GM23248 (cell line): ENCODE results near the gene PRPF38B. TPM values are rescaled to one million over a fixed set of nuclear protein-coding genes. Genes with fewer than 3 reads are reported as not detected.

Source experiments
- DNase-seq: peaks from one replicate; pipeline ENCODE4 v3.0.0-alpha.2; 2015
- H2AFZ ChIP-seq: fragments of 200-600 bp; sonication (generic); 2 replicates; pipeline ENCODE4 v1.6.1; 2016; ENCODE audit warnings: antibody characterized with exemption
- H3F3A ChIP-seq: fragments of 200-600 bp; sonication (generic); 2 replicates; pipeline ENCODE4 v1.6.1; 2016; ENCODE audit warnings: mild to moderate bottlenecking, antibody characterized with exemption, mixed run types; ENCODE audit not compliant: insufficient read depth
- H3K27ac ChIP-seq: fragments of 200-600 bp; sonication (generic); 2 replicates; pipeline ENCODE4 v1.5.1; 2016; ENCODE audit warnings: mild to moderate bottlenecking
- H3K27me3 ChIP-seq: fragments of 200-600 bp; sonication (generic); replicated peaks from 2 replicates; pipeline ENCODE4 v1.6.1; 2016; ENCODE audit warnings: mild to moderate bottlenecking; ENCODE audit not compliant: insufficient read depth
- H3K36me3 ChIP-seq: fragments of 200-600 bp; sonication (generic); 2 replicates; pipeline ENCODE4 v1.6.1; 2016; ENCODE audit warnings: low read depth, mild to moderate bottlenecking
- H3K4me1 ChIP-seq: fragments of 200-600 bp; sonication (generic); 2 replicates; pipeline ENCODE4 v1.6.1; 2016; ENCODE audit warnings: mild to moderate bottlenecking; ENCODE audit not compliant: insufficient read depth
- H3K4me2 ChIP-seq: fragments of 200-600 bp; sonication (generic); one replicate; pipeline ENCODE4 v1.6.1; 2016; ENCODE audit warnings: mild to moderate bottlenecking; ENCODE audit not compliant: unreplicated experiment
- H3K4me3 ChIP-seq: fragments of 200-600 bp; sonication (generic); 2 replicates; pipeline ENCODE4 v1.5.1; 2016; ENCODE audit warnings: mild to moderate bottlenecking
- H3K79me2 ChIP-seq: fragments of 200-600 bp; sonication (generic); 2 replicates; pipeline ENCODE4 v1.6.1; 2016; ENCODE audit warnings: mild to moderate bottlenecking; ENCODE audit not compliant: insufficient read depth
- H3K9ac ChIP-seq: fragments of 200-600 bp; sonication (generic); 2 replicates; pipeline ENCODE4 v1.6.1; 2016; ENCODE audit warnings: mild to moderate bottlenecking
- H3K9me2 ChIP-seq: fragments of 200-600 bp; sonication (generic); 2 replicates; pipeline ENCODE4 v1.6.1; 2016; ENCODE audit warnings: mixed run types, mild to moderate bottlenecking, moderate library complexity; ENCODE audit not compliant: insufficient read depth
- H3K9me3 ChIP-seq: fragments of 200-600 bp; sonication (generic); one replicate; pipeline ENCODE4 v1.6.1; 2017; ENCODE audit warnings: low read depth
- H4K20me1 ChIP-seq: fragments of 200-600 bp; sonication (generic); 2 replicates; pipeline ENCODE4 v1.6.0; 2016; ENCODE audit not compliant: insufficient read depth
- EZH2 ChIP-seq: fragments of 200-600 bp; sonication (generic); IDR thresholded peaks from 2 replicates; pipeline ENCODE4 v1.6.1; 2018; ENCODE audit warnings: antibody characterized with exemption, mild to moderate bottlenecking; ENCODE audit not compliant: insufficient read depth, poor library complexity, severe bottlenecking
- EZH2phosphoT487 ChIP-seq: fragments of 200-600 bp; sonication (generic); IDR thresholded peaks from 2 replicates; pipeline ENCODE4 v1.6.1; 2018; ENCODE audit warnings: antibody characterized with exemption, moderate library complexity, mild to moderate bottlenecking, low read depth; ENCODE audit not compliant: insufficient read depth
- WGBS, 2 experiments: methylation state at CpG; one replicate each; pipeline ENCODE4 v1.1.6; 2015 to 2017; ENCODE audit warnings: low lambda C conversion rate in 2 of 2, low coverage in 1 of 2; ENCODE audit errors: missing lambda C conversion rate in 2 of 2; 5-methylcytosine and 5-hydroxymethylcytosine counted together
- in situ Hi-C: fragments of 300-500 bp; cut with MboI; formaldehyde crosslinking; loops from 2 replicates; pipeline ENCODE4 v1.15.0; 2020
- polyA plus RNA-seq: library from polyadenylated mRNA; unstranded; fragments of >200 nt; fragmentation: Nextera tagmentation; extraction: Ambion mirVana; gene quantifications from 2 replicates; pipeline ENCODE4 v1.2.1, GENCODE V29; 2016
- total RNA-seq: library from RNA; depleted of rRNA; stranded (reverse); fragments of >200 nt; shearing (Covaris generic); gene quantifications from 2 replicates; pipeline ENCODE4 v1.2.3, GENCODE V29; 2014

PRPF38B gene
- total and polyA plus RNA-seq, 2 experiments from 2014 or later, result 10.9 to 25.6 TPM

DNA sequence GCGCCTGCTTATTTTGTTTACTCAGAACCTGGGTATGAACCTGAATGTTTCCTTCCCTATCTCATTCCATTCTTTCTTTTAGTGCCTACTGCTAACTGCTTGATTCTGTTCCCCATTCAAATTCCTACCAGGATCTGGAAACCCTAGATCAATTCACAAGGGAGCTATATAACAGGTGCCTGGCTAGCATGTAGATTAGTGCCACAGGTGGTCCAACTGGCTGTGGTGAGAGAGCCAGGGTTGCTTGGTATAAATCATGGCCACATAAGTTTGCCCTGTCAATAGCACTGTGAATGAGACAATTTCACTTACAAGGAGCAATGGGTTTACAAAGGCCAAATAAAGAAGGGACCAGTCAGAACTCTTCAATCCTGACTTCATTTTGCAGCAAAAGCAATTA, 6.6 kb upstream of the PRPF38B start:
- 84 to 86% methylated on average over 1 of the region's 1 CpG for WGBS, 2 experiments
- no peak overlapping the region for H3K4me2 ChIP-seq
- H3K27me3 ChIP-seq, result no peaks in the 10 kb centered on the region
- in situ Hi-C loops, result no loop called here
- no peak overlapping the region for H3K9ac ChIP-seq
- no peak overlapping the region for H3K27ac ChIP-seq
- TF ChIP-seq EZH2 (no peak), EZH2phosphoT487 (no peak)
- no peaks in the 10 kb centered on the region for H3K9me3 ChIP-seq
- peaks cover 7% of the 10 kb centered on the region; the same call in 1 of the 2 replicates for H3K4me1 ChIP-seq
- no peaks in the 10 kb centered on the region for H4K20me1 ChIP-seq
- no peaks in the 10 kb centered on the region; the same call in 1 of the 2 replicates for H3K79me2 ChIP-seq
- H2AFZ ChIP-seq, result no peak overlapping the region
- H3K4me3 ChIP-seq, result no peak overlapping the region
- 0 out of 2 replicates have a peak, but pooled peaks cover 5% of the 10 kb centered on the region for H3F3A ChIP-seq
- H3K9me2 ChIP-seq, result no peaks in the 10 kb centered on the region
- H3K36me3 ChIP-seq, result no peaks in the 10 kb centered on the region
- DNase-seq, result no peak

- Histone ChIP-seq H3K9me3 (no peaks in the 10 kb centered on the region), H3K9me2 (no peaks in the 10 kb centered on the region), H3K4me3 (no peak overlapping the region), H3K79me2 (peaks cover 11% of the 10 kb centered on the region), H4K20me1 (no peaks in the 10 kb centered on the region), H3F3A (0 out of 2 replicates have a peak, but pooled peaks cover 5% of the 10 kb centered on the region), H3K27me3 (no peaks in the 10 kb centered on the region), H3K36me3 (no peaks in the 10 kb centered on the region), H3K4me2 (no peak overlapping the region), H3K4me1 (peaks cover 14% of the 10 kb centered on the region; the same call in 1 of the 2 replicates), H2AFZ (no peak overlapping the region), H3K27ac (no peak overlapping the region), H3K9ac (no peak overlapping the region; the same call in 1 of the 2 replicates)
- in situ Hi-C loops, result no loop called here
- 40 to 44% methylated on average over 2 of the region's 2 CpGs for WGBS, 2 experiments
- DNase-seq, result peak; percentile 45
- TF ChIP-seq EZH2phosphoT487 (no peak), EZH2 (no peak)
Measured at GRCh38 chr1:108686614-108687313, 5.3 kb upstream of the PRPF38B start.

DNA sequence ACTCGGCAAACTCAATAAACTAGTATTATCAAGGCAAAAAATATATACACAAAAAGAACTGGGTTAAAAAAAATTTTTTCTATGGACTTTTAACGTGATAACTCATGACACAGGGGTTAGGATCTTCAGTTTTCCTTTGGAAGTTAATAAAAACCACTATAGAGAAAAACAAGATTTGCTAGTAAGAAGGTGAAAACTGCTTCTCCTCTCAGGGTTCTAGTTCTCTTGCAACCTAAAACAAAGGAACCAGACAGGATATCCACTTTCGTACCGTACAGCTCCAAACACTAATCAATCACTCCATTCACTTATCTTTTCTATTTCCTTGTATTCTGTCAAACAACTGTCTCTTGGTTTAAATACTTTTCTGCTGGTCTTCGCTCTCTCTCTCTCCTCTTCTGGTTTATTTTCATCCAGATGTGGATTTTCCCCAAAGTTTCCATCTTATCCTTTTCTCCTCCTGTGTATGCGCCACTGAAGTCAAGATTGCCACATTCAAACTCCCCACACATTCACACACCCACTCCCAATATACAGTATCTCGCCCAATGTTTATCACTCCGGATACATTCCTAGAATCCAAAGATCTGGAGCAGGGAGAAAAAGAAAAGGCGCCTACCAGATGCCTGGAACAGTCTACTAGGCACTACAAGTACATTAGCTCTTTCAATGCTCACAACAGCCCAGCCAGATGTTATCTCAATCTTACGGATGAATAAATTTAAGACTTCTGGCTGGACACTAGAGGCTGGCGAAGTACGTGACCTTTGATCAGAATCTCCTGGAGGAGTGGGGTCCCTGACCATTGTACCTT, 775 bp upstream of the PRPF38B start:
- H3K4me2 ChIP-seq, result peak overlapping the region; percentile 98
- DNase-seq, result peak; percentile 55
- 0 out of 2 replicates have a peak, but pooled peaks cover 5% of the 10 kb centered on the region for H3F3A ChIP-seq
- H3K27me3 ChIP-seq, result no peaks in the 10 kb centered on the region
- H3K9me3 ChIP-seq, result no peaks in the 10 kb centered on the region
- in situ Hi-C loops, result no loop called here
- peaks cover 10% of the 10 kb centered on the region for H3K36me3 ChIP-seq
- H4K20me1 ChIP-seq, result peaks cover 5% of the 10 kb centered on the region; the same call in 1 of the 2 replicates
- TF ChIP-seq EZH2, result no peak
- no peak for TF ChIP-seq EZH2phosphoT487
- H3K9ac ChIP-seq, result peak overlapping the region; percentile 87
- H3K9me2 ChIP-seq, result no peaks in the 10 kb centered on the region
- peak overlapping the region; percentile 92 for H3K4me3 ChIP-seq
- H3K79me2 ChIP-seq, result peaks cover 55% of the 10 kb centered on the region
- peaks cover 25% of the 10 kb centered on the region for H3K4me1 ChIP-seq
- peak overlapping the region; percentile 89 for H3K27ac ChIP-seq
- peak overlapping the region; percentile 97 for H2AFZ ChIP-seq
- WGBS, 2 experiments, result 20 to 25% methylated on average over 12 of the region's 12 CpGs
